Mononuclear cell (primary cell): ENCODE data around the gene GAN. TPM values are rescaled to one million over a fixed set of nuclear protein-coding genes. Genes with fewer than 3 reads are reported as not detected.

Source experiments
- total RNA-seq: library from RNA; depleted of rRNA; stranded (reverse); fragments of >200 nt; gene quantifications from one replicate; pipeline ENCODE4 v1.2.3, GENCODE V29; 2012

GAN gene
- total RNA-seq, 1 donor, result 4.8 TPM

Other genes with a start within 250 kb of the GAN start
- gene C16orf46, start 237.7 kb upstream of the GAN start, total RNA-seq, result not detected
- 2.1 TPM for gene GCSH, start 218.6 kb upstream of the GAN start, total RNA-seq
- gene BCO1, start 76.3 kb upstream of the GAN start, total RNA-seq, result not detected
- 29.6 TPM for gene CMIP, start 129.8 kb downstream of the GAN start, total RNA-seq